Stomach (tissue), 9 donors: ENCODE results near the gene MAB21L2. TPM values are rescaled to one million over a fixed set of nuclear protein-coding genes. Genes with fewer than 3 reads are reported as not detected.

ENCODE experiments used
- DNase-seq, 2 donors: peaks; one replicate each; pipeline versions ENCODE4 v3.0.0 to v3.0.0-alpha.2; 2013 to 2019
- H3K27ac ChIP-seq, 5 donors: fragments of 200-600 bp in 4 of 5; sonication (generic) in 4 of 5; one replicate each; pipeline ENCODE4 v1.5.1; 2013 to 2019; ENCODE audit warnings: mild to moderate bottlenecking in 1 of 5, moderate library complexity in 1 of 5
- H3K27me3 ChIP-seq, 3 donors: fragments of 200-600 bp; sonication (generic); one replicate each; pipeline ENCODE4 v1.5.1; 2017 to 2019; ENCODE audit warnings: mixed run types in 1 of 3
- H3K36me3 ChIP-seq, 4 donors: fragments of 200-600 bp; sonication (generic); 1 replicate in 3 of 4; 2 replicates in 1 of 4; pipeline ENCODE4 v1.5.1; 2016 to 2019
- H3K4me1 ChIP-seq, 4 donors: fragments of 200-600 bp; sonication (generic); one replicate each; pipeline ENCODE4 v1.5.1; 2016 to 2019
- H3K4me3 ChIP-seq, 4 donors: fragments of 200-600 bp; sonication (generic) in 3 of 4; one replicate each; pipeline ENCODE4 v1.5.1; 2016 to 2019; ENCODE audit warnings: mild to moderate bottlenecking in 1 of 4
- H3K9me3 ChIP-seq, 4 donors: fragments of 200-600 bp; sonication (generic); one replicate each; pipeline ENCODE4 v1.5.1; 2016 to 2019
- CTCF ChIP-seq, 7 experiments: fragments of 450-650 bp in 4 of 7; fragments of 200-600 bp in 3 of 7; sonication (generic) in 3 of 7; IDR thresholded peaks; one replicate each; pipeline ENCODE4 v1.5.1; 2016 to 2019; ENCODE audit warnings: antibody characterized with exemption in 7 of 7, control low read depth in 2 of 7, mild to moderate bottlenecking in 1 of 7
- EP300 ChIP-seq: sonication (generic); formaldehyde crosslinking; IDR thresholded peaks from one replicate; pipeline ENCODE4 v1.6.1; 2017; ENCODE audit warnings: antibody characterized with exemption
- POLR2A ChIP-seq, 4 donors: fragments of 450-650 bp; IDR thresholded peaks; one replicate each; pipeline ENCODE4 v1.6.1; 2016; ENCODE audit warnings: antibody characterized with exemption in 4 of 4, control low read depth in 2 of 4, mild to moderate bottlenecking in 1 of 4, moderate library complexity in 1 of 4
- POLR2AphosphoS5 ChIP-seq, 3 donors: sonication (generic); formaldehyde crosslinking; IDR thresholded peaks; one replicate each; pipeline ENCODE4 v1.6.1; 2016; ENCODE audit warnings: antibody characterized with exemption in 3 of 3
- WGBS, 5 donors: extraction: QIAGEN DNeasy Blood & Tissue Kit in 3 of 5; methylation state at CpG; one replicate each; pipeline versions ENCODE4 v1.1.5 to v1.1.7; 2013 to 2018; 5-methylcytosine and 5-hydroxymethylcytosine counted together
- intact Hi-C: fragments of 100-400 bp; cut with DNase I; formaldehyde crosslinking; loops from one replicate; pipeline ENCODE4 v1.15.1; 2023; ENCODE audit warnings: low total_unique reads
- polyA plus RNA-seq, 3 donors: library from polyadenylated mRNA; stranded (reverse); fragments of 200-250 nt; gene quantifications; one replicate each; pipeline ENCODE4 v1.2.3, GENCODE V29; 2013
- total RNA-seq, 5 donors: library from RNA; depleted of rRNA; stranded (reverse); fragments of >200 nt; gene quantifications; one replicate each; pipeline versions ENCODE4 v1.1.0 to v1.2.3, GENCODE V29; 2014 to 2016
- donor health status: healthy with polysubstance abuse.
- donor health status: Bipolar disorder and iron deficiency.
- donor health status: healthy.

MAB21L2 gene
- total and polyA plus RNA-seq, 8 donors = 0.08 to 95.9 (median 1.1) TPM; not detected in 4

GRCh38 chr4:150591406-150591805, 9.5 kb downstream of the MAB21L2 start:
- TF ChIP-seq POLR2AphosphoS5 (IDR thresholded peaks at IDR 0.05) = no peak
- no peak for TF ChIP-seq CTCF (IDR thresholded peaks at IDR 0.05)
- WGBS, 5 donors = 41 to 64% (median 58%) methylated on average over 5 of the region's 5 CpGs
- intact Hi-C loops = no loop called here
- Histone ChIP-seq H3K27me3 (no peaks in the 10 kb centered on the region), H3K27ac (no peak overlapping the region), H3K4me1 (no peaks in the 10 kb centered on the region), H3K36me3 (peaks cover 6 to 25% (median 18%) of the 10 kb centered on the region in 4 donors), H3K9me3 (no peaks in the 10 kb centered on the region), H3K4me3 (no peak overlapping the region)
- peak in 1 of 2 donors; percentile 36 for DNase-seq

GRCh38 chr4:150591904-150592303, 10.0 kb downstream of the MAB21L2 start:
- TF ChIP-seq CTCF (IDR thresholded peaks at IDR 0.05) (no peak), POLR2AphosphoS5 (IDR thresholded peaks at IDR 0.05) (no peak), EP300 (no peak), POLR2A (IDR thresholded peaks at IDR 0.05) (no peak)
- Histone ChIP-seq H3K27me3 (no peaks in the 10 kb centered on the region), H3K9me3 (no peaks in the 10 kb centered on the region), H3K4me3 (no peak overlapping the region), H3K4me1 (no peaks in the 10 kb centered on the region), H3K27ac (no peak overlapping the region), H3K36me3 (peaks cover 6 to 25% (median 18%) of the 10 kb centered on the region in 4 donors)
- intact Hi-C loops = no loop called here
- WGBS, 5 donors = 79 to 90% (median 84%) methylated on average over 4 of the region's 4 CpGs
- DNase-seq = no peak

- Histone ChIP-seq H3K36me3 (peaks cover 5 to 24% (median 18%) of the 10 kb centered on the region in 4 donors), H3K9me3 (no peaks in the 10 kb centered on the region), H3K4me1 (no peaks in the 10 kb centered on the region), H3K4me3 (no peak overlapping the region), H3K27ac (no peak overlapping the region), H3K27me3 (no peaks in the 10 kb centered on the region)
- no peak for DNase-seq
- 89 to 96% (median 92%) methylated on average over 1 of the region's 1 CpG for WGBS, 5 donors
- intact Hi-C loops = no loop called here
- TF ChIP-seq POLR2A (IDR thresholded peaks at IDR 0.05) (no peak), POLR2AphosphoS5 (IDR thresholded peaks at IDR 0.05) (no peak), CTCF (IDR thresholded peaks at IDR 0.05) (no peak), EP300 (no peak)
Observed at GRCh38 chr4:150593996-150594395, 12.0 kb downstream of the MAB21L2 start.

- intact Hi-C loops = no loop called here
- H3K27me3 ChIP-seq = no peaks in the 10 kb centered on the region
Observed at GRCh38 chr4:150598909-150599308, 17.0 kb downstream of the MAB21L2 start.

More at GRCh38 chr4:150598909-150599308, 17.0 kb downstream of the MAB21L2 start:
- H3K36me3 ChIP-seq = peaks cover 0 to 14% (median 9%) of the 10 kb centered on the region in 4 donors
- no peak overlapping the region for H3K4me3 ChIP-seq
- WGBS, 5 donors = 95 to 98% (median 95%) methylated on average over 12 of the region's 12 CpGs
- H3K4me1 ChIP-seq = no peaks in the 10 kb centered on the region
- TF ChIP-seq EP300 (no peak), POLR2AphosphoS5 (IDR thresholded peaks at IDR 0.05) (no peak), POLR2A (IDR thresholded peaks at IDR 0.05) (no peak), CTCF (IDR thresholded peaks at IDR 0.05) (no peak)
- H3K9me3 ChIP-seq = no peaks in the 10 kb centered on the region
- DNase-seq = no peak
- H3K27ac ChIP-seq = no peak overlapping the region
